Panc1 (cell line): Measurements from ENCODE around the gene PCDHGA5. TPM values are rescaled to one million over a fixed set of nuclear protein-coding genes. Genes with fewer than 3 reads are reported as not detected.

Source experiments
- ATAC-seq: fragments of 200-7000 bp; cut with Tn5 transposase; 2 replicates; pipeline ENCODE4 v1.9.1; 2020; ENCODE audit warnings: mild to moderate bottlenecking, moderate library complexity
- BruUV-seq: library from RNA; stranded (reverse); fragments of 400-500 nt; replicated peaks from 2 replicates; lab custom pipeline; 2021; lab: Mats Ljungman, UMichigan
- CTCF ChIA-PET: fragments of 300-600 bp; sonication (Branson Sonifier 250); formaldehyde crosslinking; loops from one replicate; lab custom pipeline; 2022; ENCODE audit warnings: antibody characterized with exemption; lab: Charles Lee
- POLR2A ChIA-PET: fragments of 300-600 bp; sonication (Branson Sonifier 250); formaldehyde crosslinking; loops from one replicate; lab custom pipeline; 2022; ENCODE audit warnings: antibody characterized with exemption; lab: Charles Lee
- DNase-seq: peaks from one replicate; pipeline ENCODE4 v3.0.0-alpha.2; 2010; ENCODE audit warnings: low read depth, low spot score
- H3K27ac ChIP-seq: 2 replicates; pipeline ENCODE4 v1.5.1; 2011; ENCODE audit warnings: mild to moderate bottlenecking, low read length, inconsistent platforms
- H3K27me3 ChIP-seq: fragments of 200-500 bp; sonication (Bioruptor generic); 2 replicates; pipeline ENCODE4 v1.6.0; 2014; ENCODE audit warnings: low read length, inconsistent platforms; ENCODE audit not compliant: control insufficient read depth, insufficient read depth
- H3K36me3 ChIP-seq: fragments of 200-500 bp; sonication (Bioruptor generic); 2 replicates; pipeline ENCODE4 v1.5.1; 2014; ENCODE audit warnings: inconsistent platforms, mild to moderate bottlenecking, low read length, moderate library complexity; ENCODE audit not compliant: control insufficient read depth, insufficient read depth
- H3K4me1 ChIP-seq: 2 replicates; pipeline ENCODE4 v1.5.1; 2011; ENCODE audit warnings: inconsistent platforms, mild to moderate bottlenecking, low read length, moderate library complexity; ENCODE audit not compliant: control insufficient read depth, insufficient read depth
- H3K4me3 ChIP-seq, 2 experiments: 2 replicates each; pipeline ENCODE4 v1.5.1; 2011 to 2012; ENCODE audit warnings: low read depth in 2 of 2, low read length in 2 of 2, mild to moderate bottlenecking in 2 of 2, inconsistent platforms in 1 of 2, moderate library complexity in 1 of 2
- H3K9me3 ChIP-seq: fragments of 200-500 bp; sonication (Bioruptor generic); 2 replicates; pipeline ENCODE4 v1.5.1; 2014; ENCODE audit warnings: low read depth, mild to moderate bottlenecking, inconsistent platforms, low read length, moderate library complexity; ENCODE audit not compliant: control insufficient read depth, insufficient read depth
- POLR2AphosphoS5 ChIP-seq: IDR thresholded peaks from 2 replicates; pipeline ENCODE4 v1.6.1; 2012; ENCODE audit warnings: mild to moderate bottlenecking, low read depth, low read length, moderate library complexity
- SIN3A ChIP-seq: IDR thresholded peaks from 2 replicates; pipeline ENCODE4 v1.6.1; 2012; ENCODE audit warnings: low read depth, mild to moderate bottlenecking, low read length, moderate library complexity, borderline replicate concordance; ENCODE audit not compliant: insufficient read depth
- in situ Hi-C: cut with HindIII; loops from 2 replicates; pipeline ENCODE4 v1.10.0; 2016; ENCODE audit warnings: low sequenced_read_pairs, low pct_unique_long_range_greater_than_20kb
- intact Hi-C: fragments of 100-400 bp; cut with micrococcal nuclease; formaldehyde crosslinking; loops from one replicate; pipeline ENCODE4 v1.10.0; 2022; ENCODE audit not compliant: unreplicated experiment
- total RNA-seq: library from RNA; stranded (reverse); gene quantifications from one replicate; pipeline ENCODE4 v1.2.1, GENCODE V29; 2021; ENCODE audit not compliant: unreplicated experiment
- TF ChIP-seq, protein P1 (sequence below), 2 experiments: IDR thresholded peaks; 2 replicates each; pipeline ENCODE4 v1.6.1; 2011 to 2012; ENCODE audit warnings: low read depth in 2 of 2, control low read depth in 1 of 2, low read length in 1 of 2, mild to moderate bottlenecking in 1 of 2, moderate library complexity in 1 of 2; ENCODE audit not compliant: insufficient read depth in 1 of 2
- TF ChIP-seq, protein P2 (sequence below): fragments of 450-650 bp; IDR thresholded peaks from 2 replicates; pipeline ENCODE4 v1.5.1; 2017; ENCODE audit warnings: mild to moderate bottlenecking

Gene PCDHGA5
- total RNA-seq, 1 experiment from 2014 or later = 0.67 TPM

GRCh38 chr5:141356950-141357349, 7.0 kb upstream of the PCDHGA5 start:
- intact Hi-C loops (loop anchor here (10.0 kb wide), 1 partner anchor 168 kb away; no protein-coding TSS in a partner anchor), in situ Hi-C loops (no loop called here)
- Histone ChIP-seq H3K36me3 (no peaks in the 10 kb centered on the region), H3K4me1 (no peaks in the 10 kb centered on the region), H3K27ac (no peak overlapping the region), H3K27me3 (no peaks in the 10 kb centered on the region), H3K4me3 (no peak overlapping the region), H3K9me3 (no peaks in the 10 kb centered on the region)
- ChIA-PET CTCF (no interaction called here), POLR2A (no interaction called here)
- no peak for ATAC-seq
- no peak for TF ChIP-seq POLR2AphosphoS5
- TF ChIP-seq, protein P1, sequence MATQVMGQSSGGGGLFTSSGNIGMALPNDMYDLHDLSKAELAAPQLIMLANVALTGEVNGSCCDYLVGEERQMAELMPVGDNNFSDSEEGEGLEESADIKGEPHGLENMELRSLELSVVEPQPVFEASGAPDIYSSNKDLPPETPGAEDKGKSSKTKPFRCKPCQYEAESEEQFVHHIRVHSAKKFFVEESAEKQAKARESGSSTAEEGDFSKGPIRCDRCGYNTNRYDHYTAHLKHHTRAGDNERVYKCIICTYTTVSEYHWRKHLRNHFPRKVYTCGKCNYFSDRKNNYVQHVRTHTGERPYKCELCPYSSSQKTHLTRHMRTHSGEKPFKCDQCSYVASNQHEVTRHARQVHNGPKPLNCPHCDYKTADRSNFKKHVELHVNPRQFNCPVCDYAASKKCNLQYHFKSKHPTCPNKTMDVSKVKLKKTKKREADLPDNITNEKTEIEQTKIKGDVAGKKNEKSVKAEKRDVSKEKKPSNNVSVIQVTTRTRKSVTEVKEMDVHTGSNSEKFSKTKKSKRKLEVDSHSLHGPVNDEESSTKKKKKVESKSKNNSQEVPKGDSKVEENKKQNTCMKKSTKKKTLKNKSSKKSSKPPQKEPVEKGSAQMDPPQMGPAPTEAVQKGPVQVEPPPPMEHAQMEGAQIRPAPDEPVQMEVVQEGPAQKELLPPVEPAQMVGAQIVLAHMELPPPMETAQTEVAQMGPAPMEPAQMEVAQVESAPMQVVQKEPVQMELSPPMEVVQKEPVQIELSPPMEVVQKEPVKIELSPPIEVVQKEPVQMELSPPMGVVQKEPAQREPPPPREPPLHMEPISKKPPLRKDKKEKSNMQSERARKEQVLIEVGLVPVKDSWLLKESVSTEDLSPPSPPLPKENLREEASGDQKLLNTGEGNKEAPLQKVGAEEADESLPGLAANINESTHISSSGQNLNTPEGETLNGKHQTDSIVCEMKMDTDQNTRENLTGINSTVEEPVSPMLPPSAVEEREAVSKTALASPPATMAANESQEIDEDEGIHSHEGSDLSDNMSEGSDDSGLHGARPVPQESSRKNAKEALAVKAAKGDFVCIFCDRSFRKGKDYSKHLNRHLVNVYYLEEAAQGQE (IDR thresholded peaks at IDR 0.05; ENCODE audit: insufficient read depth in 1 of 2, low read depth in 2 of 2, low read length in 1 of 2) = peak; percentile 39 to 66; a peak in 2 of 4 replicates
- DNase-seq = no peak
- BruUV-seq = no TSS peak

DNA sequence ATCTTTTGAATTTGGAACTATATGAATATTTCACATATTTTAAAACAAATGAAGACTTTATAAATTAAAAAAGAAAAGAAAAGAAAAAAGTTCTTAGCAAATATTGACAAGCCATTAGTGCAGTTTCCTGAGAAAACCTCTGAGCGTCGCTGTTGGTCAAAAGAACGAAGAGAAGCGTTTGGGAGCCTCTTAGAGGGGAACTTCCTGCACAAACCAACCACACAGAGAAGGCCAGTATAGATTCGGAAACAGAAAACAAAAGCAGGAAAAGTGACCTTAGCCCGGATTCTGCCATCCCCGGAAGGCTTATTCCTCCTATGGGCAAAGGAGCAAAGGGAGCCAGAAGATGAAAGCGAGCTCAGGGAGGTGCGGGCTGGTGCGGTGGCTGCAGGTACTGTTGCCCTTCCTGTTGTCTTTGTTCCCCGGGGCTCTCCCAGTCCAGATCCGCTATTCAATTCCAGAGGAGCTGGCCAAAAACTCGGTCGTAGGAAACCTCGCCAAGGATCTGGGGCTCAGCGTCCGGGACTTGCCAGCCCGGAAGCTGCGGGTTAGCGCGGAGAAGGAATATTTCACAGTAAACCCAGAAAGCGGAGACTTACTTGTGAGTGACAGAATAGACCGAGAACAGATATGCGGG, 4.1 kb upstream of the PCDHGA5 start, which contains the start of gene PCDHGB2:
TSS of gene PCDHGB2 (plus strand) at position 205 of the 637 bp plus-strand sequence. CDS start at position 347, 142 bp downstream.
- TSS peak; percentile 59 for BruUV-seq
- in situ Hi-C loops = no loop called here
- CTCF ChIA-PET = interaction anchor here (0.6 to 1.0 kb wide), 4 partner anchors 53 to 266 kb away, joined by 3 to 6 read pairs (median 3); partner anchors contain the start of genes PCDHB14, PCDHB2, PCDHGA10 and PCDHGB7

More for the DNA sequence above, 4.1 kb upstream of the PCDHGA5 start, which contains the start of gene PCDHGB2:
- ATAC-seq (peak; percentile 85), DNase-seq (peak; percentile 39)
- TF ChIP-seq, protein P2, sequence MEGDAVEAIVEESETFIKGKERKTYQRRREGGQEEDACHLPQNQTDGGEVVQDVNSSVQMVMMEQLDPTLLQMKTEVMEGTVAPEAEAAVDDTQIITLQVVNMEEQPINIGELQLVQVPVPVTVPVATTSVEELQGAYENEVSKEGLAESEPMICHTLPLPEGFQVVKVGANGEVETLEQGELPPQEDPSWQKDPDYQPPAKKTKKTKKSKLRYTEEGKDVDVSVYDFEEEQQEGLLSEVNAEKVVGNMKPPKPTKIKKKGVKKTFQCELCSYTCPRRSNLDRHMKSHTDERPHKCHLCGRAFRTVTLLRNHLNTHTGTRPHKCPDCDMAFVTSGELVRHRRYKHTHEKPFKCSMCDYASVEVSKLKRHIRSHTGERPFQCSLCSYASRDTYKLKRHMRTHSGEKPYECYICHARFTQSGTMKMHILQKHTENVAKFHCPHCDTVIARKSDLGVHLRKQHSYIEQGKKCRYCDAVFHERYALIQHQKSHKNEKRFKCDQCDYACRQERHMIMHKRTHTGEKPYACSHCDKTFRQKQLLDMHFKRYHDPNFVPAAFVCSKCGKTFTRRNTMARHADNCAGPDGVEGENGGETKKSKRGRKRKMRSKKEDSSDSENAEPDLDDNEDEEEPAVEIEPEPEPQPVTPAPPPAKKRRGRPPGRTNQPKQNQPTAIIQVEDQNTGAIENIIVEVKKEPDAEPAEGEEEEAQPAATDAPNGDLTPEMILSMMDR = peak; percentile 75
- TF ChIP-seq SIN3A = no peak
- POLR2A ChIA-PET = no interaction called here
- intact Hi-C loops = loop anchor here (2.0 to 10.0 kb wide), 3 partner anchors 55 to 203 kb away; partner anchors contain the start of genes PCDHGA10 and PCDHGB7
- H3K4me3 ChIP-seq = peak within 1 kb of the TSS; percentile 41 to 82
- H3K36me3 ChIP-seq = no peaks in the 10 kb centered on the region
- H3K4me1 ChIP-seq = no peaks in the 10 kb centered on the region
- no peak within 1 kb of the TSS for H3K27ac ChIP-seq
- H3K27me3 ChIP-seq = no peaks in the 10 kb centered on the region
- peaks cover 13% of the 10 kb centered on the region; the same call in 1 of the 2 replicates for H3K9me3 ChIP-seq
